HL-60 (cell line): Measurements from ENCODE around the gene PPM1A.
A peak's percentile ranks its signal among the peaks of the same experiment; 100 is the strongest.

ENCODE experiments used
- DNase-seq, 2 experiments: peaks; one replicate each; pipeline ENCODE4 v3.0.0-alpha.2; 2010 to 2020; ENCODE audit warnings: low read depth in 1 of 2, low spot score in 1 of 2
- H3K27ac ChIP-seq: fragments of 250-450 bp; sonication (Bioruptor Pico); replicated peaks from 2 replicates; pipeline ENCODE4 v1.5.1; 2020; ENCODE audit warnings: mild to moderate bottlenecking, moderate library complexity
- H3K27me3 ChIP-seq: fragments of 250-450 bp; sonication (Bioruptor Pico); 2 replicates; pipeline ENCODE4 v1.5.1; 2021; ENCODE audit warnings: mild to moderate bottlenecking, moderate library complexity; ENCODE audit not compliant: insufficient read depth, poor library complexity, severe bottlenecking
- H3K4me3 ChIP-seq: replicated peaks from 2 replicates; pipeline ENCODE4 v1.5.1; 2011; ENCODE audit warnings: mild to moderate bottlenecking, control low read depth, low read length; ENCODE audit not compliant: insufficient read depth
- CTCF ChIP-seq: IDR thresholded peaks from one replicate; pipeline ENCODE4 v1.5.1; 2011; ENCODE audit warnings: low read length, control low read depth, inconsistent platforms; ENCODE audit not compliant: insufficient read depth
- GABPA ChIP-seq: IDR thresholded peaks from 2 replicates; pipeline ENCODE4 v1.6.1; 2012; ENCODE audit warnings: low read depth
- POLR2AphosphoS5 ChIP-seq: IDR thresholded peaks from 2 replicates; pipeline ENCODE4 v1.6.1; 2012; ENCODE audit warnings: low read depth
- REST ChIP-seq: IDR thresholded peaks from 2 replicates; pipeline ENCODE4 v1.6.1; 2012; ENCODE audit warnings: low read depth; ENCODE audit not compliant: insufficient replicate concordance
- SPI1 ChIP-seq: IDR thresholded peaks from 2 replicates; pipeline ENCODE4 v1.6.1; 2012; ENCODE audit warnings: low read depth, mild to moderate bottlenecking, borderline replicate concordance

PPM1A gene

GRCh38 chr14:60242429-60242828, 6.6 kb upstream of the PPM1A start:
- peak in 1 of 2 experiments; percentile 91 for DNase-seq
- TF ChIP-seq SPI1 (peak; percentile 60; the same call in 1 of the 2 replicates), GABPA (no peak)
- H3K27ac ChIP-seq = no peak overlapping the region
- no peak overlapping the region for H3K4me3 ChIP-seq
- no peaks in the 10 kb centered on the region for H3K27me3 ChIP-seq

GRCh38 chr14:60245380-60246177, 3.4 kb upstream of the PPM1A start:
- H3K27me3 ChIP-seq = no peaks in the 10 kb centered on the region
- H3K27ac ChIP-seq = no peak overlapping the region
- DNase-seq = no peak
- no peak overlapping the region for H3K4me3 ChIP-seq
- TF ChIP-seq SPI1 = peak; percentile 78
- TF ChIP-seq CTCF = no peak
- TF ChIP-seq GABPA = no peak

- H3K27me3 ChIP-seq = no peaks in the 10 kb centered on the region
- TF ChIP-seq CTCF (no peak), POLR2AphosphoS5 (no peak; the same call in 1 of the 2 replicates), REST (no peak), GABPA (no peak), SPI1 (no peak)
Observed at GRCh38 chr14:60247994-60248696, 876 bp upstream of the PPM1A start.

GRCh38 chr14:60249321-60250256, 568 bp downstream of the PPM1A start:
- Histone ChIP-seq H3K4me3 (peak overlapping the region; percentile 64), H3K27ac (peak overlapping the region; percentile 72), H3K27me3 (no peaks in the 10 kb centered on the region)
- no peak for TF ChIP-seq REST
- no peak for TF ChIP-seq GABPA
- TF ChIP-seq CTCF = no peak
- TF ChIP-seq POLR2AphosphoS5 = no peak
- no peak for TF ChIP-seq SPI1
- DNase-seq = peak; percentile 45 to 66

More at GRCh38 chr14:60247994-60248696, 876 bp upstream of the PPM1A start:
- DNase-seq = peak; percentile 58 to 94
- Histone ChIP-seq H3K4me3 (peak overlapping the region; percentile 46), H3K27ac (peak overlapping the region; percentile 99)
